Right lobe of liver (tissue), 6 donors: ENCODE results near the gene MSH2. TPM values are rescaled to one million over a fixed set of nuclear protein-coding genes. Genes with fewer than 3 reads are reported as not detected.

Experiments
- ATAC-seq, 4 donors: fragments of 200-7000 bp; cut with Tn5 transposase; one replicate each; pipeline ENCODE4 v1.9.1; 2020; ENCODE audit warnings: mild to moderate bottlenecking in 4 of 4, moderate library complexity in 4 of 4
- DNase-seq, 3 donors: peaks; one replicate each; pipeline ENCODE4 v3.0.0-alpha.2; 2020
- H3K27ac ChIP-seq, 3 donors: fragments of 200-600 bp; one replicate each; pipeline ENCODE4 v1.8.0; 2022
- H3K27me3 ChIP-seq, 2 donors: fragments of 200-600 bp; one replicate each; pipeline ENCODE4 v1.8.0; 2022
- H3K36me3 ChIP-seq, 4 donors: fragments of 200-600 bp; sonication (generic) in 1 of 4; one replicate each; pipeline versions ENCODE4 v1.5.1 to v1.8.0; 2017 to 2022; ENCODE audit warnings: control low read depth in 1 of 4
- H3K4me1 ChIP-seq, 4 donors: fragments of 200-600 bp; sonication (generic) in 1 of 4; one replicate each; pipeline versions ENCODE4 v1.5.1 to v1.8.0; 2017 to 2022; ENCODE audit warnings: control low read depth in 1 of 4
- H3K4me3 ChIP-seq, 3 donors: fragments of 200-600 bp; one replicate each; pipeline ENCODE4 v1.8.0; 2022
- H3K9me3 ChIP-seq, 4 donors: fragments of 200-600 bp; sonication (generic) in 1 of 4; one replicate each; pipeline versions ENCODE4 v1.5.1 to v1.8.0; 2017 to 2022; ENCODE audit warnings: control low read depth in 1 of 4
- POLR2A ChIP-seq: fragments of 450-650 bp; IDR thresholded peaks from one replicate; pipeline ENCODE4 v1.6.1; 2017; ENCODE audit warnings: antibody characterized with exemption, mild to moderate bottlenecking
- WGBS: methylation state at CpG from one replicate; pipeline ENCODE4 v1.1.6; 2018; ENCODE audit warnings: low coverage, low lambda C conversion rate; ENCODE audit not compliant: insufficient coverage; ENCODE audit errors: missing lambda C conversion rate; 5-methylcytosine and 5-hydroxymethylcytosine counted together
- intact Hi-C, 2 donors: fragments of 100-400 bp; cut with DNase I; formaldehyde crosslinking; loops; one replicate each; pipeline versions ENCODE4 v1.11.2 to v1.14.1; 2022
- total RNA-seq, 6 experiments: library from RNA; depleted of rRNA in 2 of 6; stranded (reverse); fragments of >200 nt in 2 of 6; fragmentation: NEBNext Ultra II Directional in 3 of 6; extraction: Animal tissue kit (Norgen Biotek cat#: 25700) in 3 of 6; gene quantifications; one replicate each; pipeline versions ENCODE4 v1.1.0 to v1.2.4, GENCODE V29; 2016 to 2023
- TF ChIP-seq, protein P1 (sequence below), 4 donors: fragments of 200-600 bp in 3 of 4; fragments of 450-650 bp in 1 of 4; IDR thresholded peaks; one replicate each; pipeline versions ENCODE4 v1.5.1 to v1.8.0; 2016 to 2022; ENCODE audit warnings: antibody characterized with exemption in 4 of 4, mild to moderate bottlenecking in 2 of 4
- donor health status: DM: no; HTN: yes; CAD: no.
- donor health status: DM: no; HTN: no; CAD: no.
- donor health status: DM: no; HTN: no; CAD: no.
- donor health status: DM: no; HTN: yes; CAD: no.
- donor health status: DM: no; HTN: yes; CAD: no.

MSH2 gene
- total RNA-seq, 6 experiments from 2014 or later, result 3.2 to 7.0 (median 5.2) TPM

DNA sequence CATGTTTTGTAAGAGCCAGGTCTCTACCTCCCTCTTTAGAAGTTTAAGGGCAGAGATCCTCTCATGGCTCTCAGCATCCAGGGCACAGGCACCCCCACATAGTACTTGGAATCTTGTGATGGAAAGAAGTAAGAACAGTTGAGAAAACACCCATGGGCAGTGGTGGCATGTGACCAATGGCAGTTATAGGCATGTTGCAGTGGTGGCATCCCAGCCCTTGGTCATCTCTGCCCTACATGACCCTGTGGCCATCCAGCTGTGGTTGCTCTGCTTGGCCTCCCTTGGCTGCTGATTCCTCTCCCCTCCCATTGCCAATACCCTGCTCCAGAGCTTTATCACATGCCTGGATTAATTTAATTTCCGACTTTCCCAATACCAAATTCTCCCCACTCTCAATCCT lies 13.3 kb upstream of the MSH2 start:
- 67% methylated on average over 1 of the region's 1 CpG for WGBS
- Histone ChIP-seq H3K4me1 (no peaks in the 10 kb centered on the region), H3K27me3 (no peaks in the 10 kb centered on the region), H3K9me3 (no peaks in the 10 kb centered on the region), H3K36me3 (no peaks in the 10 kb centered on the region), H3K27ac (no peak overlapping the region), H3K4me3 (no peak overlapping the region)
- intact Hi-C loops, result loop anchor here (5.0 kb wide), 2 partner anchors 47 to 57 kb away; no protein-coding TSS in a partner anchor
- TF ChIP-seq POLR2A, result no peak
- TF ChIP-seq, protein P1, sequence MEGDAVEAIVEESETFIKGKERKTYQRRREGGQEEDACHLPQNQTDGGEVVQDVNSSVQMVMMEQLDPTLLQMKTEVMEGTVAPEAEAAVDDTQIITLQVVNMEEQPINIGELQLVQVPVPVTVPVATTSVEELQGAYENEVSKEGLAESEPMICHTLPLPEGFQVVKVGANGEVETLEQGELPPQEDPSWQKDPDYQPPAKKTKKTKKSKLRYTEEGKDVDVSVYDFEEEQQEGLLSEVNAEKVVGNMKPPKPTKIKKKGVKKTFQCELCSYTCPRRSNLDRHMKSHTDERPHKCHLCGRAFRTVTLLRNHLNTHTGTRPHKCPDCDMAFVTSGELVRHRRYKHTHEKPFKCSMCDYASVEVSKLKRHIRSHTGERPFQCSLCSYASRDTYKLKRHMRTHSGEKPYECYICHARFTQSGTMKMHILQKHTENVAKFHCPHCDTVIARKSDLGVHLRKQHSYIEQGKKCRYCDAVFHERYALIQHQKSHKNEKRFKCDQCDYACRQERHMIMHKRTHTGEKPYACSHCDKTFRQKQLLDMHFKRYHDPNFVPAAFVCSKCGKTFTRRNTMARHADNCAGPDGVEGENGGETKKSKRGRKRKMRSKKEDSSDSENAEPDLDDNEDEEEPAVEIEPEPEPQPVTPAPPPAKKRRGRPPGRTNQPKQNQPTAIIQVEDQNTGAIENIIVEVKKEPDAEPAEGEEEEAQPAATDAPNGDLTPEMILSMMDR (IDR thresholded peaks at IDR 0.05), result no peak
- ATAC-seq (no peak), DNase-seq (no peak)

DNA sequence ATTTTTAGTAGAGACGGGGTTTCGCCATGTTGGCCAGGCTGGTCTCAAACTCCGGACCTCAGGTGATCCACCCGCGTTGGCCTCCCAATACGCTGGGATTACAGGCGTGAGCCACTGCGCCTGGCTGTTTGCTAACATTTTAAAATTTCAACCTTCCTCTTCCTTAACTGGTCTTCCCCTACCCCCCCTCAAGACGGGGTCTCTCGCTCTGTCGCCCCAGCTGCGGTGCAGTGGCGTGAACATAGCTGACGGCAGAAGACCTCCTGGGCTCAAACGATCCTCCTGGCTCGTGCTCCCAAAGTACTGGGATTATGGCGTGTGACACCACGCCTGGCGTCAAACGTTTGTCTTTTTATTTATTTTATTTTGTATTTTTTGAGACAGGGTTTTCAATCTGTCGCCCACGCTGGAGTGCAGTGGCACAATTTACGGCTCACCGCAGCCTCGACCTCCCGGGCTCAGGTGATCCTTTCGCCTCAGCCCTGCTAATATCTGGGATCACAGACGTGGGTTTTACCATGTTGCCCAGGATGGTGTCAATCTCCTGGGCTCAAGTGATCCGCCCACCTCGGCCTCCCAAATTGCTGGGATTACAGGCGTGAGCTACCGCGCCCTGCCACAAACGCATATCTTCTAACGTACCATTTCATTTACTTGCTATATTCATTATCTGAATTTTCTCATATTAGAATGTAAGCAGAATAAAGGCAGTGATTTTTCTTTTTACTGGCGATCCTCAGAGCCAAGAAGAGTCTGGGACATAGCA lies 984 bp upstream of the MSH2 start:
- intact Hi-C loops, result no loop called here
- H3K36me3 ChIP-seq, result no peaks in the 10 kb centered on the region
- WGBS, result 61% methylated on average over 25 of the region's 36 CpGs
- H3K27ac ChIP-seq, result no peak overlapping the region
- peak overlapping the region; percentile 88 to 91 (median 90) for H3K4me3 ChIP-seq
- peaks cover 0 to 6% (median 2%) of the 10 kb centered on the region in 4 donors for H3K4me1 ChIP-seq
- ATAC-seq (no peak), DNase-seq (peak in 1 of 3 donors; percentile 17)
- TF ChIP-seq, protein P1 (IDR thresholded peaks at IDR 0.05), result no peak
- no peaks in the 10 kb centered on the region for H3K9me3 ChIP-seq
- H3K27me3 ChIP-seq, result no peaks in the 10 kb centered on the region

DNA sequence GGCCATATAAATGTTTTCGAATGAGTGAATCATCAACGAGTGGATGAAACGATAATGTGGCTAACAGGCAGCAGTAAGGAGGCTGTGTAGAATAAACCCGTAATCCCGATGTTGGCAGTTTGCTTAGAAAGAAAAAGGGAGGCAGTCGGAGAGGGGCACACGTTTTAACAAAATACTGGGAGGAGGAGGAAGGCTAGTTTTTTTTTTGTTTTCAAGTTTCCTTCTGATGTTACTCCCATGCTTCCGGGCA lies 476 bp upstream of the MSH2 start:
- no peak for TF ChIP-seq POLR2A
- TF ChIP-seq, protein P1 (IDR thresholded peaks at IDR 0.05), result no peak
- DNase-seq (no peak), ATAC-seq (peak in 2 of 4 donors; percentile 5 to 6)
- Histone ChIP-seq H3K27ac (peak overlapping the region in 1 of 3 donors; percentile 11), H3K9me3 (no peaks in the 10 kb centered on the region), H3K36me3 (no peaks in the 10 kb centered on the region), H3K4me3 (peak overlapping the region; percentile 88 to 91 (median 90)), H3K27me3 (no peaks in the 10 kb centered on the region), H3K4me1 (peaks cover 0 to 6% (median 2%) of the 10 kb centered on the region in 4 donors)
- WGBS, result 6% methylated on average over 8 of the region's 8 CpGs
- intact Hi-C loops, result no loop called here

DNA sequence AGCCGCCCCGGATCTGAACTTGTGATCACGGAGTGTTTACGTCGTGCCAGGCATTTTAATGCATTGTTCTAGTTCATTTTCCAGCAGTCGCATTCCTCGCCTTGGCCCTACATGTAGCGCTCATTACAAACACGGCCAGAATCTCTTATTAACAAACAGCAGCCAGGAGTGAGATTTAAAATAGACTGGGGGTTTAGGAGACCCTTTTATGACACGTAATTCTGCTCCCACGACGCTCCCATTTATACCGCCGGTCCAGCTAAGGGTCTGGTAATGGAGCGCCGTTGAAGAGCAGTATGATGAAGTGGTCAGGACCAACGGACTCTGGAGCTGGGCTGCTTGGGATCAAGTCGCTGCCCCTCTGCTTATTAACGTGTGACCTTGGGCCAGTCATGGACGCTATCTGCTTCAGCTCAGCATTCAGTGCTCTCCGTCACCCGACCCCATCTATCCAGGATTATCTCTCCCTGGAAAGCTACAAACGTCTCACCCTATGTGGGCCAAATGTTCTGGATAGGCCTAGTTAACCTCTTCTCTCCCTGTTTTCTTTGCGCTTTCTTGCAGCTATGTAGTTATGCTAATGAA lies 745 bp downstream of the MSH2 start:
- H3K4me1 ChIP-seq, result peaks cover 0 to 6% (median 2%) of the 10 kb centered on the region in 4 donors
- whole genome bisulfite sequencing, result 8% methylated on average over 17 of the region's 24 CpGs
- DNase-seq (no peak), ATAC-seq (no peak)
- no peaks in the 10 kb centered on the region for H3K27me3 ChIP-seq
- TF ChIP-seq POLR2A, result no peak
- TF ChIP-seq, protein P1 (IDR thresholded peaks at IDR 0.05), result no peak
- H3K4me3 ChIP-seq, result peak overlapping the region; percentile 88 to 91 (median 90)
- no peaks in the 10 kb centered on the region for H3K36me3 ChIP-seq
- intact Hi-C loops, result no loop called here
- peak overlapping the region in 1 of 3 donors; percentile 34 for H3K27ac ChIP-seq
- H3K9me3 ChIP-seq, result no peaks in the 10 kb centered on the region
